Activated CD8-positive, alpha-beta memory T cell treated with anti-CD3 and anti-CD28 coated beads for 48 hours (primary cell): ENCODE results near the gene EPC2.
A peak's percentile ranks its signal among the peaks of the same experiment; 100 is the strongest.

Source experiments
- DNase-seq, 3 experiments: peaks; one replicate each; pipeline ENCODE4 v3.0.0-alpha.2; 2020; ENCODE audit warnings: low read depth in 2 of 3, low spot score in 2 of 3

EPC2 gene

GRCh38 chr2:148796735-148797512 lies 152.4 kb downstream of the EPC2 start:
- no peak for DNase-seq

- DNase-seq, result no peak
Measured at GRCh38 chr2:148802448-148803220, 158.1 kb downstream of the EPC2 start.

- DNase-seq, result no peak
Measured at GRCh38 chr2:148810081-148810480, 165.5 kb downstream of the EPC2 start.

- no peak for DNase-seq
Measured at GRCh38 chr2:148812306-148812705, 167.8 kb downstream of the EPC2 start.

GRCh38 chr2:148813603-148814065 lies 169.1 kb downstream of the EPC2 start:
- DNase-seq, result peak; percentile 10 to 57 (median 52)

GRCh38 chr2:148814143-148814859 lies 169.8 kb downstream of the EPC2 start:
- DNase-seq, result no peak

- no peak for DNase-seq
Measured at GRCh38 chr2:148814860-148815419, 170.4 kb downstream of the EPC2 start.

GRCh38 chr2:148816176-148816575 lies 171.6 kb downstream of the EPC2 start:
- no peak for DNase-seq

GRCh38 chr2:148817210-148817708 lies 172.7 kb downstream of the EPC2 start:
- no peak for DNase-seq

- DNase-seq, result no peak
Measured at GRCh38 chr2:148819019-148819585, 174.6 kb downstream of the EPC2 start.

GRCh38 chr2:148824190-148824589 lies 179.6 kb downstream of the EPC2 start:
- no peak for DNase-seq

- no peak for DNase-seq
Measured at GRCh38 chr2:148826791-148827190, 182.2 kb downstream of the EPC2 start.

- no peak for DNase-seq
Measured at GRCh38 chr2:148828941-148829340, 184.4 kb downstream of the EPC2 start.

- no peak for DNase-seq
Measured at GRCh38 chr2:148829618-148830017, 185.1 kb downstream of the EPC2 start.

GRCh38 chr2:148832637-148833036 lies 188.1 kb downstream of the EPC2 start:
- DNase-seq, result no peak
